Effector memory CD8-positive, alpha-beta T cell (primary cell): ENCODE results near the gene TRA2B.

Source experiments
- ATAC-seq: fragments of 150-1000 bp; cut with Tn5 transposase; replicated peaks from 2 replicates; pipeline ENCODE4 v1.10.0; 2021; ENCODE audit warnings: mild to moderate bottlenecking, moderate library complexity
- DNase-seq, 3 experiments: peaks; one replicate each; pipeline ENCODE4 v3.0.0; 2021
- H3K27ac Mint-ChIP-seq, 2 donors: one replicate each; pipeline ENCODE4 v1.8.0; 2022; ENCODE audit warnings: mild to moderate bottlenecking in 2 of 2, mixed read lengths in 2 of 2, moderate library complexity in 2 of 2
- H3K27me3 Mint-ChIP-seq, 2 donors: one replicate each; pipeline ENCODE4 v1.8.0; 2022; ENCODE audit warnings: mixed read lengths in 2 of 2
- H3K36me3 Mint-ChIP-seq: one replicate; pipeline ENCODE4 v1.8.0; 2022; ENCODE audit warnings: mild to moderate bottlenecking, moderate library complexity, mixed read lengths; ENCODE audit not compliant: insufficient read depth
- H3K4me1 Mint-ChIP-seq, 2 donors: one replicate each; pipeline ENCODE4 v1.8.0; 2022; ENCODE audit warnings: low read depth in 2 of 2, mixed read lengths in 2 of 2
- H3K4me3 Mint-ChIP-seq, 2 donors: one replicate each; pipeline ENCODE4 v1.8.0; 2022; ENCODE audit warnings: mild to moderate bottlenecking in 2 of 2, mixed read lengths in 2 of 2, moderate library complexity in 2 of 2
- H3K9me3 Mint-ChIP-seq, 2 donors: one replicate each; pipeline ENCODE4 v1.8.0; 2022; ENCODE audit warnings: mixed read lengths in 2 of 2

The TRA2B gene

GRCh38 chr3:185942396-185942795 lies 4.6 kb upstream of the TRA2B start:
- Mint-ChIP-seq H3K27ac (peak overlapping the region in 1 of 2 donors; percentile 15), H3K4me1 (peaks cover 5 to 9% of the 10 kb centered on the region in 2 donors), H3K9me3 (no peaks in the 10 kb centered on the region), H3K27me3 (peaks cover 7 to 13% of the 10 kb centered on the region in 2 donors), H3K4me3 (peak overlapping the region in 1 of 2 donors; percentile 1), H3K36me3 (peaks cover 14% of the 10 kb centered on the region)
- no peak for ATAC-seq
- no peak for DNase-seq

- Mint-ChIP-seq H3K9me3 (no peaks in the 10 kb centered on the region), H3K4me1 (peaks cover 7 to 9% of the 10 kb centered on the region in 2 donors), H3K27me3 (no peaks in the 10 kb centered on the region), H3K4me3 (no peak overlapping the region), H3K27ac (no peak overlapping the region), H3K36me3 (peaks cover 29% of the 10 kb centered on the region)
- DNase-seq (no peak), ATAC-seq (no peak)
Measured at GRCh38 chr3:185940951-185941350, 3.1 kb upstream of the TRA2B start.

GRCh38 chr3:185939721-185940120 lies 1.9 kb upstream of the TRA2B start:
- Mint-ChIP-seq H3K27ac (no peak overlapping the region), H3K4me1 (peaks cover 19 to 20% of the 10 kb centered on the region in 2 donors)
- no peak for DNase-seq

GRCh38 chr3:185936814-185937688 lies 763 bp downstream of the TRA2B start:
- Mint-ChIP-seq H3K27ac (peak overlapping the region; percentile 97 to 100), H3K36me3 (peaks cover 54% of the 10 kb centered on the region), H3K9me3 (no peaks in the 10 kb centered on the region), H3K27me3 (no peaks in the 10 kb centered on the region), H3K4me3 (peak overlapping the region; percentile 97 to 100), H3K4me1 (peaks cover 25 to 43% of the 10 kb centered on the region in 2 donors)
- ATAC-seq (peak; percentile 67), DNase-seq (peak; percentile 85 to 86 (median 86))

More at GRCh38 chr3:185939721-185940120, 1.9 kb upstream of the TRA2B start:
- peak overlapping the region in 1 of 2 donors; percentile 33 for H3K4me3 Mint-ChIP-seq
- no peaks in the 10 kb centered on the region for H3K27me3 Mint-ChIP-seq
- H3K9me3 Mint-ChIP-seq = no peaks in the 10 kb centered on the region
- H3K36me3 Mint-ChIP-seq = peaks cover 39% of the 10 kb centered on the region
- ATAC-seq = no peak

GRCh38 chr3:185936273-185936629 lies 1.6 kb downstream of the TRA2B start:
- Mint-ChIP-seq H3K4me1 (peaks cover 32 to 51% of the 10 kb centered on the region in 2 donors), H3K36me3 (peaks cover 62% of the 10 kb centered on the region), H3K4me3 (peak overlapping the region; percentile 97 to 100), H3K27me3 (no peaks in the 10 kb centered on the region), H3K9me3 (no peaks in the 10 kb centered on the region), H3K27ac (peak overlapping the region; percentile 97 to 100)
- ATAC-seq (no peak), DNase-seq (no peak)

GRCh38 chr3:185935465-185936272 lies 2.1 kb downstream of the TRA2B start:
- H3K9me3 Mint-ChIP-seq = no peaks in the 10 kb centered on the region
- H3K27me3 Mint-ChIP-seq = no peaks in the 10 kb centered on the region
- peaks cover 38 to 56% of the 10 kb centered on the region in 2 donors for H3K4me1 Mint-ChIP-seq
- H3K27ac Mint-ChIP-seq = peak overlapping the region; percentile 97 to 100
- peak overlapping the region; percentile 97 to 100 for H3K4me3 Mint-ChIP-seq
- H3K36me3 Mint-ChIP-seq = peaks cover 67% of the 10 kb centered on the region
- DNase-seq (no peak), ATAC-seq (no peak)

- H3K27me3 Mint-ChIP-seq = no peaks in the 10 kb centered on the region
- no peaks in the 10 kb centered on the region for H3K9me3 Mint-ChIP-seq
- ATAC-seq = no peak
- DNase-seq = no peak
- peaks cover 75% of the 10 kb centered on the region for H3K36me3 Mint-ChIP-seq
- H3K4me1 Mint-ChIP-seq = peaks cover 45 to 64% of the 10 kb centered on the region in 2 donors
- H3K4me3 Mint-ChIP-seq = peak overlapping the region; percentile 97 to 100
- peak overlapping the region; percentile 97 to 100 for H3K27ac Mint-ChIP-seq
Measured at GRCh38 chr3:185934767-185935464, 2.9 kb downstream of the TRA2B start.

- H3K27ac Mint-ChIP-seq = peak overlapping the region in 1 of 2 donors; percentile 97
- H3K27me3 Mint-ChIP-seq = no peaks in the 10 kb centered on the region
- H3K9me3 Mint-ChIP-seq = no peaks in the 10 kb centered on the region
- peaks cover 76% of the 10 kb centered on the region for H3K36me3 Mint-ChIP-seq
- DNase-seq = no peak
- ATAC-seq = no peak
- H3K4me3 Mint-ChIP-seq = peak overlapping the region; percentile 97 to 100
- H3K4me1 Mint-ChIP-seq = peaks cover 53 to 71% of the 10 kb centered on the region in 2 donors
Measured at GRCh38 chr3:185934174-185934557, 3.6 kb downstream of the TRA2B start.

GRCh38 chr3:185933374-185934173 lies 4.2 kb downstream of the TRA2B start:
- Mint-ChIP-seq H3K4me3 (peak overlapping the region; percentile 97 to 100), H3K27me3 (no peaks in the 10 kb centered on the region), H3K36me3 (peaks cover 81% of the 10 kb centered on the region), H3K27ac (peak overlapping the region in 1 of 2 donors; percentile 97), H3K4me1 (peaks cover 57 to 77% of the 10 kb centered on the region in 2 donors), H3K9me3 (no peaks in the 10 kb centered on the region)
- no peak for DNase-seq
- ATAC-seq = no peak

GRCh38 chr3:185931777-185932612 lies 5.8 kb downstream of the TRA2B start:
- Mint-ChIP-seq H3K4me1 (peaks cover 69 to 88% of the 10 kb centered on the region in 2 donors), H3K27me3 (no peaks in the 10 kb centered on the region), H3K4me3 (peak overlapping the region; percentile 97 to 100), H3K9me3 (no peaks in the 10 kb centered on the region), H3K27ac (peak overlapping the region; percentile 13 to 86), H3K36me3 (peaks cover 83% of the 10 kb centered on the region)
- ATAC-seq (peak; percentile 9), DNase-seq (no peak)

- DNase-seq = no peak
- H3K4me1 Mint-ChIP-seq = peaks cover 80 to 96% of the 10 kb centered on the region in 2 donors
- ATAC-seq = no peak
- peaks cover 81% of the 10 kb centered on the region for H3K36me3 Mint-ChIP-seq
- H3K27me3 Mint-ChIP-seq = no peaks in the 10 kb centered on the region
- H3K27ac Mint-ChIP-seq = peak overlapping the region; percentile 14 to 72
- H3K9me3 Mint-ChIP-seq = no peaks in the 10 kb centered on the region
- H3K4me3 Mint-ChIP-seq = peak overlapping the region; percentile 97 to 100
Measured at GRCh38 chr3:185930393-185931107, 7.3 kb downstream of the TRA2B start.
